Measurements from ENCODE around the gene PLXNA4. TPM values are rescaled to one million over a fixed set of nuclear protein-coding genes. Genes with fewer than 3 reads are reported as not detected.

The PLXNA4 gene
- total RNA-seq, 1 experiment from 2014 or later, result 1.0 TPM

DNA sequence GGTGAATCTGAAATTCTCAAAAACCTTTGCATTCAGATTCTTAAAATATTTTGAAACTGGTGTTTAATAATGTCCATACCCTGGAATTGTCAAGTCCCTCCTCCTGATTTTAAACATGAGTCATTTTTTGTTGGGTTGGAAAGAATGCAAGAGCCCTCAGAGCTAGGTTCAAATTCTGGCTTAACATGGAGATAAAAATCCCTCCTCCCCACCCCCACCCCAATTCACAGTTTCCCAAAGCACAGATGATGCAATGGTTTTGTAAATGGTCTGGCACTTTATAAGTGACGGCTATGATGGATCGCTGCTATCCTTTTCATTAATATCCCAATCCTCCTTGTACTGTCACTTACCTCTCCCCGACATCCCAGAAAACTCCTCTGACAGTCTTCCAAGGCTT lies 332.8 kb downstream of the PLXNA4 start:
- Histone ChIP-seq H3F3A (ENCODE audit: insufficient read depth, low read depth) (no peaks in the 10 kb centered on the region), H3K36me3 (ENCODE audit: low read depth) (no peaks in the 10 kb centered on the region), H2AFZ (no peak overlapping the region), H3K27me3 (ENCODE audit: insufficient read depth, low read depth) (peaks cover 74% of the 10 kb centered on the region), H3K4me3 (no peak overlapping the region), H3K79me2 (ENCODE audit: low read depth) (no peaks in the 10 kb centered on the region), H3K9me2 (ENCODE audit: insufficient read depth) (no peaks in the 10 kb centered on the region), H3K9me3 (ENCODE audit: insufficient read depth, low read depth) (peaks cover 5% of the 10 kb centered on the region; the same call in 1 of the 2 replicates), H4K20me1 (ENCODE audit: insufficient read depth) (no peaks in the 10 kb centered on the region), H3K4me1 (replicated peaks; ENCODE audit: insufficient read depth) (no peaks in the 10 kb centered on the region), H3K27ac (no peak overlapping the region), H3K4me2 (no peak overlapping the region)
- TF ChIP-seq EZH2 (IDR thresholded peaks at IDR 0.05; ENCODE audit: low read depth), result no peak
- TF ChIP-seq, protein P1, sequence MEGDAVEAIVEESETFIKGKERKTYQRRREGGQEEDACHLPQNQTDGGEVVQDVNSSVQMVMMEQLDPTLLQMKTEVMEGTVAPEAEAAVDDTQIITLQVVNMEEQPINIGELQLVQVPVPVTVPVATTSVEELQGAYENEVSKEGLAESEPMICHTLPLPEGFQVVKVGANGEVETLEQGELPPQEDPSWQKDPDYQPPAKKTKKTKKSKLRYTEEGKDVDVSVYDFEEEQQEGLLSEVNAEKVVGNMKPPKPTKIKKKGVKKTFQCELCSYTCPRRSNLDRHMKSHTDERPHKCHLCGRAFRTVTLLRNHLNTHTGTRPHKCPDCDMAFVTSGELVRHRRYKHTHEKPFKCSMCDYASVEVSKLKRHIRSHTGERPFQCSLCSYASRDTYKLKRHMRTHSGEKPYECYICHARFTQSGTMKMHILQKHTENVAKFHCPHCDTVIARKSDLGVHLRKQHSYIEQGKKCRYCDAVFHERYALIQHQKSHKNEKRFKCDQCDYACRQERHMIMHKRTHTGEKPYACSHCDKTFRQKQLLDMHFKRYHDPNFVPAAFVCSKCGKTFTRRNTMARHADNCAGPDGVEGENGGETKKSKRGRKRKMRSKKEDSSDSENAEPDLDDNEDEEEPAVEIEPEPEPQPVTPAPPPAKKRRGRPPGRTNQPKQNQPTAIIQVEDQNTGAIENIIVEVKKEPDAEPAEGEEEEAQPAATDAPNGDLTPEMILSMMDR (conservative IDR thresholded peaks at IDR 0.05), result no peak
- intact Hi-C loops (cut with micrococcal nuclease; ENCODE audit: unreplicated experiment), result no loop called here
- CTCF ChIA-PET, result no interaction called here
- no peak for DNase-seq
- no TSS peak for BruUV-seq (replicated peaks)
- POLR2A ChIA-PET (ENCODE audit: unreplicated experiment), result no interaction called here

DNA sequence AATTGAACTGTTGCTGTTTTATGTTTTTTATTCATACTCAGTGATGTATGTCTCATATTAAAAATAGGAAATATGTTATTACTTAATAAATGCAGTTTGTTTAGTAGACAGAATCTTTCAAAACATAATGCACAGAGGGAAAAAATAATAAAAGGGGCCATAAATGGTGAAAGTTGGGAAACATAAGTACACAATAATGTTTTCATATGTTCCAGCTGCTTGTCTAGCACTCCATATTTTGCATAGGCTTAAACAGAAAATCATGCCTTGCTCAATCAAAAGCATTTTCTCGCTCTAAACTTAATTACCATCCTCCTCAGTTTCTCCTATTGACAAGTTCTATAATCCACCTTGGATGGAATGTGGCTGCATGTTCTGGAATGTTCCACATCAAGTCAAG lies 333.2 kb downstream of the PLXNA4 start:
- Histone ChIP-seq H3K4me3 (no peak overlapping the region), H3K79me2 (ENCODE audit: low read depth) (no peaks in the 10 kb centered on the region), H3K36me3 (ENCODE audit: low read depth) (no peaks in the 10 kb centered on the region), H3K4me2 (no peak overlapping the region), H4K20me1 (ENCODE audit: insufficient read depth) (no peaks in the 10 kb centered on the region), H2AFZ (no peak overlapping the region), H3K27ac (no peak overlapping the region), H3K9me2 (ENCODE audit: insufficient read depth) (no peaks in the 10 kb centered on the region), H3K9me3 (ENCODE audit: insufficient read depth, low read depth) (peaks cover 5% of the 10 kb centered on the region; the same call in 1 of the 2 replicates), H3K4me1 (replicated peaks; ENCODE audit: insufficient read depth) (no peaks in the 10 kb centered on the region), H3F3A (ENCODE audit: insufficient read depth, low read depth) (no peaks in the 10 kb centered on the region), H3K27me3 (ENCODE audit: insufficient read depth, low read depth) (peaks cover 74% of the 10 kb centered on the region)
- TF ChIP-seq EZH2 (IDR thresholded peaks at IDR 0.05; ENCODE audit: low read depth), result no peak
- TF ChIP-seq, protein P1 (conservative IDR thresholded peaks at IDR 0.05), result no peak
- ChIA-PET POLR2A (ENCODE audit: unreplicated experiment) (no interaction called here), CTCF (no interaction called here)
- no peak for DNase-seq
- intact Hi-C loops (cut with micrococcal nuclease; ENCODE audit: unreplicated experiment), result no loop called here
- no TSS peak for BruUV-seq (replicated peaks)

DNA sequence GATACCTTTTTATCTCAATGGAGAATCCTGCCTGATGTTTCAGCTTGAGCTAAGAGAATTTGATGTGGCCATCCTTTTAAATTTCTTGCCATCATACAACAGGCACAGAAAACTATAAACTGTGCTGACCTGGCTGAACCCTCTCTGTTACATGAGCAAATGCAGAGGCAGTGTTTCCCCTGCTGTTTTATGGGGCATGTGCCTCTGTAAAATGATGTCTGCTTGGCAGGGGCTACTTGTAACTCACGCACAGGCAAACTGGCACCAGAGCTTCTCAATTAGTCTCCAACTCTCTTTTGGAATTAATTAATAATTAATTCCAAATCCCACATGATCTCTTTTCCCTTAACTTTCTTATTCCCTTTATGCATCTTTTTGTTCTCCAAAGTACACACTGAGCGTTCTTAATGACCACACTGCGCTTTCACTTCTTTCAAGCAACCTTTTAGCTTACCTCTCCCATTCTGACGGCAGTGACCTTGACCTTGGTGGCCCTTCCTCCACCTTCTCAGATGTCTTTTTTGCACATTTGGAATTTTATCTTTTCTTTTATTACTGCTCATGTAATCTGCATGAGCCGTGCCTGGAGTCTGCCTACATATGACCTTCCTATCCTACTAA lies 334.0 kb downstream of the PLXNA4 start:
- Histone ChIP-seq H3K4me3 (no peak overlapping the region), H3K9me3 (ENCODE audit: insufficient read depth, low read depth) (peaks cover 5% of the 10 kb centered on the region; the same call in 1 of the 2 replicates), H3K36me3 (ENCODE audit: low read depth) (no peaks in the 10 kb centered on the region), H3K9me2 (ENCODE audit: insufficient read depth) (no peaks in the 10 kb centered on the region), H3K4me1 (replicated peaks; ENCODE audit: insufficient read depth) (no peaks in the 10 kb centered on the region), H2AFZ (no peak overlapping the region), H4K20me1 (ENCODE audit: insufficient read depth) (no peaks in the 10 kb centered on the region), H3K4me2 (no peak overlapping the region), H3K27ac (no peak overlapping the region), H3F3A (ENCODE audit: insufficient read depth, low read depth) (no peaks in the 10 kb centered on the region), H3K79me2 (ENCODE audit: low read depth) (no peaks in the 10 kb centered on the region), H3K27me3 (ENCODE audit: insufficient read depth, low read depth) (peaks cover 76% of the 10 kb centered on the region)
- ChIA-PET POLR2A (ENCODE audit: unreplicated experiment) (no interaction called here), CTCF (no interaction called here)
- intact Hi-C loops (cut with micrococcal nuclease; ENCODE audit: unreplicated experiment), result no loop called here
- no peak for DNase-seq
- TF ChIP-seq, protein P1 (conservative IDR thresholded peaks at IDR 0.05), result no peak
- TF ChIP-seq EZH2 (IDR thresholded peaks at IDR 0.05; ENCODE audit: low read depth), result no peak
- BruUV-seq (replicated peaks), result no TSS peak

Measured in PC-9 (cell line).